NCI-H2081 treated with DMSO at 0.1 percent for 48 hours (cell line): ENCODE data around the gene PSAP.

Experiments used
- DNase-seq: peaks from one replicate; lab custom pipeline; 2025; lab: John Stamatoyannopoulos, UW

The PSAP gene

GRCh38 chr10:71825217-71825616, 25.8 kb downstream of the PSAP start:
- no peak for DNase-seq

- no peak for DNase-seq
Observed at GRCh38 chr10:71824333-71824732, 26.7 kb downstream of the PSAP start.

- no peak for DNase-seq
Observed at GRCh38 chr10:71823356-71823755, 27.7 kb downstream of the PSAP start.

- no peak for DNase-seq
Observed at GRCh38 chr10:71821909-71822763, 28.9 kb downstream of the PSAP start.

- DNase-seq: no peak
Observed at GRCh38 chr10:71820966-71821365, 30.1 kb downstream of the PSAP start.

- no peak for DNase-seq
Observed at GRCh38 chr10:71819985-71820384, 31.1 kb downstream of the PSAP start.

- DNase-seq: no peak
Observed at GRCh38 chr10:71819441-71819861, 31.6 kb downstream of the PSAP start.

- no peak for DNase-seq
Observed at GRCh38 chr10:71818674-71819260, 32.3 kb downstream of the PSAP start.

- no peak for DNase-seq
Observed at GRCh38 chr10:71817831-71818655, 33.0 kb downstream of the PSAP start.

- DNase-seq: no peak
Observed at GRCh38 chr10:71816936-71817618, 34.0 kb downstream of the PSAP start.

- DNase-seq: no peak
Observed at GRCh38 chr10:71816421-71816851, 34.6 kb downstream of the PSAP start.

- no peak for DNase-seq
Observed at GRCh38 chr10:71815515-71816130, 35.4 kb downstream of the PSAP start.

- no peak for DNase-seq
Observed at GRCh38 chr10:71814922-71815411, 36.1 kb downstream of the PSAP start.

- DNase-seq: no peak
Observed at GRCh38 chr10:71812913-71813590, 38.0 kb downstream of the PSAP start.

- DNase-seq: peak; percentile 3
Observed at GRCh38 chr10:71812016-71812912, 38.8 kb downstream of the PSAP start.

GRCh38 chr10:71811351-71811750, 39.7 kb downstream of the PSAP start:
- no peak for DNase-seq

- DNase-seq: no peak
Observed at GRCh38 chr10:71810048-71810750, 40.9 kb downstream of the PSAP start.

GRCh38 chr10:71809628-71810027, 41.4 kb downstream of the PSAP start:
- no peak for DNase-seq
